HPDE6-E6E7 (cell line): ENCODE results near the gene TUT1.

Experiments used
- DNase-seq: peaks from one replicate; pipeline ENCODE4 v3.0.0; 2011; ENCODE audit warnings: missing footprints; ENCODE audit errors: extremely low spot score

The TUT1 gene

GRCh38 chr11:62542111-62542745, 49.1 kb downstream of the TUT1 start:
- no peak for DNase-seq

GRCh38 chr11:62540804-62541701, 50.3 kb downstream of the TUT1 start:
- no peak for DNase-seq

- peak; percentile 84 for DNase-seq
These were observed 51.9 kb downstream of the TUT1 start for GRCh38 chr11:62539238-62539925.

GRCh38 chr11:62538470-62539237, 52.7 kb downstream of the TUT1 start:
- no peak for DNase-seq

GRCh38 chr11:62536301-62536957, 54.9 kb downstream of the TUT1 start:
- no peak for DNase-seq

- no peak for DNase-seq
These were observed 55.5 kb downstream of the TUT1 start for GRCh38 chr11:62535802-62536201.

- no peak for DNase-seq
These were observed 56.4 kb downstream of the TUT1 start for GRCh38 chr11:62534779-62535545.

- no peak for DNase-seq
These were observed 59.2 kb downstream of the TUT1 start for GRCh38 chr11:62532096-62532495.
